Measurements from ENCODE around the gene NACC1. TPM values are rescaled to one million over a fixed set of nuclear protein-coding genes. Genes with fewer than 3 reads are reported as not detected.
A peak's percentile ranks its signal among the peaks of the same experiment; 100 is the strongest.

The NACC1 gene
- total and polyA plus RNA-seq, 2 of the 13 experiments (the other 11 are each of a cell fraction or from before 2014, with no cell fraction given), result 31.8 to 42.3 TPM

DNA sequence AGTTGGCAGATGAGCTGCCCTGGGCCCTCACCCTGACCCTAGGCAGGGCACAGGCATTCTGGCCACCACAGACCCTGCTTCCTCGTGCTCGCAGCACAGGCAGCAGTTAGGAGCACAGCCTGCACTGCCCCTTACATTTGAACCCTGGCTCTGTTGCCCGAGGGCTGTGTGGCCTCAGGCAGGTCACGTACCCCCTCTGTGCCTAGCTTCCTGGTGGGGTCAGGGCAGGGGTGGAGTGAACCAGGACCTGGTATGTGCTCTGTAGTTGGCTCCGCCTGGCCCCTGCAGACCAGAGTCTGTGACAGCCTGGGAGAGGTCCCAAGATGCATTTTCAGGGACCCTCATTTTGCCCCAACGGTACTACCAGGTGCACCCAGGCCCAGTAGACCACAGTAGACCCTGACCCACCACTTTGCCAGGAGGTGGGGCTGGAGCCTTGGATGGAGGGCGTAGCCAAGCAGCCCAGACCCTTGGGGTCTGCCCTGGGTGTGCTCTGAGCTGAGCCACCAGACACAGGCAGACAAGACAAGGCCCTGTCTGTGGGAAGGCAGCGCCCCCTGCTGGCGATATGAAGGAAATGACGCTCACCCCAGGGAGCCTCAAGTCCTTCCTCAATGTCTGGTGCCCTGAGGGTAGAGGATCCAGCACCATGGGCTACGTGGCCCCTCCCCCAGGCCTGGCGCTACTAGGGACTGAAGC is 24.5 kb upstream of the NACC1 start:
- Histone ChIP-seq H3K4me1 (ENCODE audit: insufficient read depth, low read length) (peaks cover 50% of the 10 kb centered on the region), H3K9me3 (ENCODE audit: low read length) (no peaks in the 10 kb centered on the region), H3K4me2 (ENCODE audit: low read depth, low read length) (no peak overlapping the region), H3K4me3 (replicated peaks in 1 of 3; ENCODE audit: insufficient read depth in 1 of 3, low read depth in 2 of 3, low read length in 3 of 3) (no peak overlapping the region), H3K79me2 (ENCODE audit: insufficient read depth, low read length) (no peaks in the 10 kb centered on the region), H3K36me3 (replicated peaks in 1 of 2; ENCODE audit: control insufficient read depth in 1 of 2, insufficient read depth in 2 of 2, low read length in 2 of 2) (peaks cover 0 to 2% of the 10 kb centered on the region in 2 experiments; a peak in 2 of 5 replicates), H3K27me3 (ENCODE audit: control insufficient read depth in 1 of 2, insufficient read depth in 2 of 2, low read length in 2 of 2) (no peaks in the 10 kb centered on the region), H3K27ac (ENCODE audit: extremely low read length, insufficient read depth, low read length) (no peak overlapping the region), H2AFZ (ENCODE audit: low read length) (no peak overlapping the region), H4K20me1 (ENCODE audit: insufficient read depth, low read length) (no peaks in the 10 kb centered on the region; the same call in 1 of the 2 replicates), H3K9ac (ENCODE audit: insufficient read depth, low read depth, low read length) (no peak overlapping the region)
- CTCF ChIA-PET (ENCODE audit: low intra/inter-chr PET ratio, low total read pairs), result interaction anchor here (1.7 to 2.6 kb wide), 3 partner anchors 110 to 128 kb away, joined by 11 to 44 read pairs (median 18); no protein-coding TSS in a partner anchor
- DNase-seq (ENCODE audit: low spot score) (peak; percentile 76), FAIRE-seq (peak; percentile 68), ATAC-seq (peak; percentile 70)
- in situ Hi-C loops (cut with HindIII; ENCODE audit: extremely low pct_ligation_motif_present, low pct_unique_long_range_greater_than_20kb), result loop anchor here (5.0 kb wide), 2 partner anchors 61 to 116 kb away; no protein-coding TSS in a partner anchor
- POLR2A ChIA-PET, result interaction anchor here (1.0 to 1.8 kb wide), 5 partner anchors 33 to 116 kb away, joined by 3 to 7 read pairs (median 4); no protein-coding TSS in a partner anchor
- WGBS (ENCODE audit: low lambda C conversion rate), result 0% methylated on average over 2 of the region's 12 CpGs
- no TSS peak for BruUV-seq (replicated peaks)
- intact Hi-C loops (cut with micrococcal nuclease; ENCODE audit: unreplicated experiment), result loop anchor here (1.0 kb wide), 1 partner anchor 115 kb away; no protein-coding TSS in a partner anchor
- TF ChIP-seq RAD21 (CRISPR knock-in tag; IDR thresholded peaks at IDR 0.05), result peak; percentile 93
- TF ChIP-seq ZNF350 (CRISPR knock-in tag; IDR thresholded peaks at IDR 0.05; ENCODE audit: borderline replicate concordance, low read depth), result 0 out of 2 replicates have a peak, but pooled peaks have one; percentile 59
- 0 out of 2 replicates have a peak, but pooled peaks have one; percentile 44 for TF ChIP-seq EED (CRISPR knock-in tag; IDR thresholded peaks at IDR 0.05)
- TF ChIP-seq SMC3 (IDR thresholded peaks at IDR 0.05; ENCODE audit: low read length), result peak; percentile 80
- peak; percentile 36; the same call in 1 of the 2 replicates for TF ChIP-seq ZFY (CRISPR knock-in tag; IDR thresholded peaks at IDR 0.05)
- TF ChIP-seq RXRA (CRISPR knock-in tag; IDR thresholded peaks at IDR 0.05), result peak; percentile 20; the same call in 1 of the 2 replicates
- TF ChIP-seq TBP (CRISPR knock-in tag; IDR thresholded peaks at IDR 0.05), result 0 out of 2 replicates have a peak, but pooled peaks have one; percentile 36
- peak; percentile 40; the same call in 1 of the 2 replicates for TF ChIP-seq ZNF788 (CRISPR knock-in tag; IDR thresholded peaks at IDR 0.05; ENCODE audit: borderline replicate concordance)
- no peak for TF ChIP-seq PRPF4 (IDR thresholded peaks at IDR 0.05; ENCODE audit: low read depth, low read length, poor library complexity, severe bottlenecking)
- TF ChIP-seq, protein P1, sequence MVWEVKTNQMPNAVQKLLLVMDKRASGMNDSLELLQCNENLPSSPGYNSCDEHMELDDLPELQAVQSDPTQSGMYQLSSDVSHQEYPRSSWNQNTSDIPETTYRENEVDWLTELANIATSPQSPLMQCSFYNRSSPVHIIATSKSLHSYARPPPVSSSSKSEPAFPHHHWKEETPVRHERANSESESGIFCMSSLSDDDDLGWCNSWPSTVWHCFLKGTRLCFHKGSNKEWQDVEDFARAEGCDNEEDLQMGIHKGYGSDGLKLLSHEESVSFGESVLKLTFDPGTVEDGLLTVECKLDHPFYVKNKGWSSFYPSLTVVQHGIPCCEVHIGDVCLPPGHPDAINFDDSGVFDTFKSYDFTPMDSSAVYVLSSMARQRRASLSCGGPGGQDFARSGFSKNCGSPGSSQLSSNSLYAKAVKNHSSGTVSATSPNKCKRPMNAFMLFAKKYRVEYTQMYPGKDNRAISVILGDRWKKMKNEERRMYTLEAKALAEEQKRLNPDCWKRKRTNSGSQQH (CRISPR knock-in tag; IDR thresholded peaks at IDR 0.05; ENCODE audit: low read depth), result 0 out of 2 replicates have a peak, but pooled peaks have one; percentile 49
- TF ChIP-seq THAP7 (CRISPR knock-in tag; IDR thresholded peaks at IDR 0.05), result no peak
- TF ChIP-seq DDIT3 (CRISPR knock-in tag; IDR thresholded peaks at IDR 0.05), result no peak
- TF ChIP-seq ZBTB7A (CRISPR knock-in tag; IDR thresholded peaks at IDR 0.05), result peak; percentile 74; the same call in 1 of the 2 replicates
- peak; percentile 19 for TF ChIP-seq YY1 (IDR thresholded peaks at IDR 0.05; ENCODE audit: insufficient read depth, insufficient replicate concordance, low read depth, low read length)
- TF ChIP-seq, protein P2, sequence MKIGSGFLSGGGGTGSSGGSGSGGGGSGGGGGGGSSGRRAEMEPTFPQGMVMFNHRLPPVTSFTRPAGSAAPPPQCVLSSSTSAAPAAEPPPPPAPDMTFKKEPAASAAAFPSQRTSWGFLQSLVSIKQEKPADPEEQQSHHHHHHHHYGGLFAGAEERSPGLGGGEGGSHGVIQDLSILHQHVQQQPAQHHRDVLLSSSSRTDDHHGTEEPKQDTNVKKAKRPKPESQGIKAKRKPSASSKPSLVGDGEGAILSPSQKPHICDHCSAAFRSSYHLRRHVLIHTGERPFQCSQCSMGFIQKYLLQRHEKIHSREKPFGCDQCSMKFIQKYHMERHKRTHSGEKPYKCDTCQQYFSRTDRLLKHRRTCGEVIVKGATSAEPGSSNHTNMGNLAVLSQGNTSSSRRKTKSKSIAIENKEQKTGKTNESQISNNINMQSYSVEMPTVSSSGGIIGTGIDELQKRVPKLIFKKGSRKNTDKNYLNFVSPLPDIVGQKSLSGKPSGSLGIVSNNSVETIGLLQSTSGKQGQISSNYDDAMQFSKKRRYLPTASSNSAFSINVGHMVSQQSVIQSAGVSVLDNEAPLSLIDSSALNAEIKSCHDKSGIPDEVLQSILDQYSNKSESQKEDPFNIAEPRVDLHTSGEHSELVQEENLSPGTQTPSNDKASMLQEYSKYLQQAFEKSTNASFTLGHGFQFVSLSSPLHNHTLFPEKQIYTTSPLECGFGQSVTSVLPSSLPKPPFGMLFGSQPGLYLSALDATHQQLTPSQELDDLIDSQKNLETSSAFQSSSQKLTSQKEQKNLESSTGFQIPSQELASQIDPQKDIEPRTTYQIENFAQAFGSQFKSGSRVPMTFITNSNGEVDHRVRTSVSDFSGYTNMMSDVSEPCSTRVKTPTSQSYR (CRISPR knock-in tag; IDR thresholded peaks at IDR 0.05; ENCODE audit: borderline replicate concordance), result peak; percentile 43; the same call in 1 of the 2 replicates
- TF ChIP-seq YEATS2 (CRISPR knock-in tag; IDR thresholded peaks at IDR 0.05; ENCODE audit: borderline replicate concordance), result peak; percentile 19; the same call in 1 of the 2 replicates
- 0 out of 2 replicates have a peak, but pooled peaks have one; percentile 13 for TF ChIP-seq ZFP37 (CRISPR knock-in tag; IDR thresholded peaks at IDR 0.05; ENCODE audit: borderline replicate concordance)
- peak; percentile 2; the same call in 1 of the 2 replicates for TF ChIP-seq ZFX (CRISPR knock-in tag; IDR thresholded peaks at IDR 0.05; ENCODE audit: low read depth)

Measured in HepG2 (cell line).